ENCODE data around the gene QRICH2. TPM values are rescaled to one million over a fixed set of nuclear protein-coding genes. Genes with fewer than 3 reads are reported as not detected.

The QRICH2 gene
- total and polyA plus RNA-seq, 2 donors from 2014 or later, result 2.0 to 2.5 TPM

- H3K9me3 ChIP-seq (ENCODE audit: control insufficient read depth in 2 of 3, insufficient read depth in 1 of 3, low read length in 3 of 3), result no peaks in the 10 kb centered on the region
- intact Hi-C loops (cut with DNase I), result no loop called here
- DNase-seq (peak; percentile 85 to 93 (median 88)), FAIRE-seq (no peak)
- TF ChIP-seq, protein P1, sequence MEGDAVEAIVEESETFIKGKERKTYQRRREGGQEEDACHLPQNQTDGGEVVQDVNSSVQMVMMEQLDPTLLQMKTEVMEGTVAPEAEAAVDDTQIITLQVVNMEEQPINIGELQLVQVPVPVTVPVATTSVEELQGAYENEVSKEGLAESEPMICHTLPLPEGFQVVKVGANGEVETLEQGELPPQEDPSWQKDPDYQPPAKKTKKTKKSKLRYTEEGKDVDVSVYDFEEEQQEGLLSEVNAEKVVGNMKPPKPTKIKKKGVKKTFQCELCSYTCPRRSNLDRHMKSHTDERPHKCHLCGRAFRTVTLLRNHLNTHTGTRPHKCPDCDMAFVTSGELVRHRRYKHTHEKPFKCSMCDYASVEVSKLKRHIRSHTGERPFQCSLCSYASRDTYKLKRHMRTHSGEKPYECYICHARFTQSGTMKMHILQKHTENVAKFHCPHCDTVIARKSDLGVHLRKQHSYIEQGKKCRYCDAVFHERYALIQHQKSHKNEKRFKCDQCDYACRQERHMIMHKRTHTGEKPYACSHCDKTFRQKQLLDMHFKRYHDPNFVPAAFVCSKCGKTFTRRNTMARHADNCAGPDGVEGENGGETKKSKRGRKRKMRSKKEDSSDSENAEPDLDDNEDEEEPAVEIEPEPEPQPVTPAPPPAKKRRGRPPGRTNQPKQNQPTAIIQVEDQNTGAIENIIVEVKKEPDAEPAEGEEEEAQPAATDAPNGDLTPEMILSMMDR (IDR thresholded peaks at IDR 0.05; ENCODE audit: borderline replicate concordance, extremely low read depth, insufficient read depth), result no peak
- H3K27ac ChIP-seq (ENCODE audit: low read depth in 2 of 2, low read length in 2 of 2), result peak within 1 kb of the TSS in 1 of 2 donors; percentile 17
- no peaks in the 10 kb centered on the region for H3K27me3 ChIP-seq (ENCODE audit: control insufficient read depth, insufficient read depth, low read length)
- no peaks in the 10 kb centered on the region for H3K4me1 ChIP-seq (ENCODE audit: control insufficient read depth in 2 of 3, insufficient read depth in 2 of 3, low read depth in 1 of 3, low read length in 3 of 3)
- H3K4me3 ChIP-seq (ENCODE audit: low read length in 3 of 3), result peak within 1 kb of the TSS; percentile 69 to 88 (median 82)
- peak within 1 kb of the TSS; percentile 62 to 76 (median 74) for H3K9ac ChIP-seq (ENCODE audit: low read length in 3 of 3)
- no peaks in the 10 kb centered on the region for H3K36me3 ChIP-seq (ENCODE audit: control insufficient read depth in 2 of 3, insufficient read depth in 3 of 3, low read length in 3 of 3)
These were observed 67.4 kb downstream of the QRICH2 start, which contains the start of gene RNF157 for GRCh38 chr17:76240461-76241203. TSS of gene RNF157 (minus strand) at chr17:76240493. CDS start at chr17:76240240, 253 bp downstream.

GRCh38 chr17:76239538-76240274 is 68.4 kb downstream of the QRICH2 start:
- Histone ChIP-seq H3K27ac (ENCODE audit: low read depth in 2 of 2, low read length in 2 of 2) (no peak overlapping the region), H3K4me1 (ENCODE audit: control insufficient read depth in 2 of 3, insufficient read depth in 2 of 3, low read depth in 1 of 3, low read length in 3 of 3) (no peaks in the 10 kb centered on the region), H3K36me3 (ENCODE audit: control insufficient read depth in 2 of 3, insufficient read depth in 3 of 3, low read length in 3 of 3) (no peaks in the 10 kb centered on the region), H3K9ac (ENCODE audit: low read length in 3 of 3) (no peak overlapping the region), H3K4me3 (ENCODE audit: low read length in 3 of 3) (peak overlapping the region in 1 of 3 donors; percentile 44), H3K9me3 (ENCODE audit: control insufficient read depth in 2 of 3, insufficient read depth in 1 of 3, low read length in 3 of 3) (no peaks in the 10 kb centered on the region), H3K27me3 (ENCODE audit: control insufficient read depth, insufficient read depth, low read length) (no peaks in the 10 kb centered on the region)
- DNase-seq (peak in 3 of 5 donors; percentile 31 to 77 (median 76)), FAIRE-seq (no peak)
- TF ChIP-seq, protein P1 (IDR thresholded peaks at IDR 0.05; ENCODE audit: borderline replicate concordance, extremely low read depth, insufficient read depth), result no peak
- intact Hi-C loops (cut with DNase I), result no loop called here

- Histone ChIP-seq H3K36me3 (ENCODE audit: control insufficient read depth in 2 of 3, insufficient read depth in 3 of 3, low read length in 3 of 3) (no peaks in the 10 kb centered on the region), H3K9me3 (ENCODE audit: control insufficient read depth in 2 of 3, insufficient read depth in 1 of 3, low read length in 3 of 3) (no peaks in the 10 kb centered on the region), H3K27ac (ENCODE audit: low read depth in 2 of 2, low read length in 2 of 2) (no peak overlapping the region), H3K27me3 (ENCODE audit: control insufficient read depth, insufficient read depth, low read length) (no peaks in the 10 kb centered on the region), H3K4me1 (ENCODE audit: control insufficient read depth in 2 of 3, insufficient read depth in 2 of 3, low read depth in 1 of 3, low read length in 3 of 3) (no peaks in the 10 kb centered on the region), H3K4me3 (ENCODE audit: low read length in 3 of 3) (no peak overlapping the region), H3K9ac (ENCODE audit: low read length in 3 of 3) (no peak overlapping the region)
- intact Hi-C loops (cut with DNase I), result no loop called here
- TF ChIP-seq, protein P1 (IDR thresholded peaks at IDR 0.05; ENCODE audit: borderline replicate concordance, extremely low read depth, insufficient read depth), result no peak
- DNase-seq (no peak), FAIRE-seq (no peak)
These were observed 69.1 kb downstream of the QRICH2 start for GRCh38 chr17:76238847-76239537.
